Right cardiac atrium (tissue), 5 donors: ENCODE measurements around the gene SCYL1. TPM values are rescaled to one million over a fixed set of nuclear protein-coding genes. Genes with fewer than 3 reads are reported as not detected.

ENCODE experiments used
- ATAC-seq, 2 donors: fragments of 200-7000 bp; cut with Tn5 transposase; one replicate each; pipeline versions ENCODE4 v1.8.0 to v1.9.1; 2020; ENCODE audit warnings: moderate library complexity in 2 of 2, mild to moderate bottlenecking in 1 of 2
- DNase-seq, 3 donors: peaks; one replicate each; pipeline ENCODE4 v3.0.0-alpha.2; 2020
- H3K27ac ChIP-seq: one replicate; pipeline ENCODE4 v1.5.1; 2013; ENCODE audit warnings: mild to moderate bottlenecking, low read length, control low read depth, moderate library complexity
- H3K27me3 ChIP-seq: one replicate; pipeline ENCODE4 v1.6.1; 2013; ENCODE audit not compliant: control insufficient read depth, insufficient read depth
- H3K4me1 ChIP-seq: one replicate; pipeline ENCODE4 v1.6.1; 2013; ENCODE audit warnings: low read length; ENCODE audit not compliant: control insufficient read depth, insufficient read depth
- H3K4me3 ChIP-seq: one replicate; pipeline ENCODE4 v1.5.1; 2013; ENCODE audit warnings: low read length, control low read depth
- H3K9me3 ChIP-seq: one replicate; pipeline ENCODE4 v1.6.1; 2013; ENCODE audit warnings: low read length; ENCODE audit not compliant: control insufficient read depth
- WGBS: extraction: QIAGEN DNeasy Blood & Tissue Kit; methylation state at CpG from one replicate; pipeline ENCODE4 v1.1.7; 2013; 5-methylcytosine and 5-hydroxymethylcytosine counted together
- intact Hi-C, 4 donors: fragments of 100-400 bp; cut with DNase I; formaldehyde crosslinking; loops; one replicate each; pipeline versions ENCODE4 v1.11.0 to v1.14.0; 2022 to 2023
- polyA plus RNA-seq: library from polyadenylated mRNA; stranded (reverse); fragments of 200-250 nt; gene quantifications from one replicate; pipeline ENCODE4 v1.2.3, GENCODE V29; 2013
- total RNA-seq, 4 donors: library from RNA; stranded (reverse); fragmentation: NEBNext Ultra II Directional; extraction: Animal tissue kit (Norgen Biotek cat#: 25700); gene quantifications; one replicate each; pipeline ENCODE4 v1.2.1, GENCODE V29; 2021
- donor health status: healthy with polysubstance abuse.
- donor health status: DM: no; HTN: yes; CAD: no.
- donor health status: DM: no; HTN: no; CAD: no.
- donor health status: DM: no; HTN: yes; CAD: no; lungs with severe emphysema.
- donor health status: DM: yes; HTN: yes; CAD: no.

SCYL1 gene
- total and polyA plus RNA-seq, 5 donors, result 56.6 to 65.2 (median 61.9) TPM

DNA sequence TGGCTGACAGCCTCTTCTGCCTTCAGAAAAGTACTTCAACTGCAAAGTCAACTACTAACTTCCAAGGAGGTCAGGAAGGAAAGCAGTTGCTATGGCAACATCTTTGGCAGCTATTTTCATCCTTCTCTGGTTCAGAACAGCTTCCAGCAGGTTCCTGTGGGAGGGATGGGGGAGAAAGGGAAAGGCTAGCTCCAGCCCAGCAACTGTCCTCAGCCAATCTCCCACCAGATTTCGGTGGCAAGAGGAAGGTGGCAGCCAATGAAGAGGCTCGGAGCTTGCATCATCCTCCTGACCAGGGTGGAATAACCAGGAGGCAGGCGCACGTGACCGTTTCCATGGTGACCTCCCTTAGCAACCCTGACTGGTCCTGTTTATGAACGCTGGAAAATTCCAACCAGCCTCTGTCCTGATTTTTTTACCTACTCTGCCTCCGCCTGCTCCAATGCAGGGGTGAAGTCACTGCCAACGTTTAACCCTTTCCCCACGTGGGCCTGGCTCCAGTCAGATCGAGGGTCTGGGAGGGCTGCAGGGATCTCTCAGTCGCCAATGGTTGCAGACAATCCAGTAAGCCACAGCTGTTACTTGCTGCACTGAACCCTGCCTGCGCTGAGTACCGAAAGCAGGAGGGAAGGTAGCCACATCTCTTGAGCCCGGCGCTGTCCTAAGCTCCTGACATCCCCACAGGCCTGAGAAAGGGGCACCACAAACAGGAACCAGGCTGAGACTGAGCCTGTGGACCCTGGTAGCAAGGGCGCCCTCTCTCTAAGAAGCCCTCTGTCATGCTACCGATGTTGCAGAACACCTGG, 37.2 kb upstream of the SCYL1 start:
- H3K4me3 ChIP-seq, result no peak overlapping the region
- peak overlapping the region; percentile 99 for H3K27ac ChIP-seq
- peak; percentile 97 to 99 (median 98) for DNase-seq
- no peaks in the 10 kb centered on the region for H3K27me3 ChIP-seq
- intact Hi-C loops, result no loop called here
- peak; percentile 90 to 94 for ATAC-seq
- no peaks in the 10 kb centered on the region for H3K9me3 ChIP-seq
- peaks cover 50% of the 10 kb centered on the region for H3K4me1 ChIP-seq
- WGBS, result 9% methylated on average over 17 of the region's 17 CpGs

- Histone ChIP-seq H3K4me3 (no peak overlapping the region), H3K4me1 (peaks cover 50% of the 10 kb centered on the region), H3K27ac (peak overlapping the region; percentile 99), H3K27me3 (no peaks in the 10 kb centered on the region), H3K9me3 (no peaks in the 10 kb centered on the region)
- intact Hi-C loops, result no loop called here
- DNase-seq (peak; percentile 81 to 86 (median 86)), ATAC-seq (no peak)
- WGBS, result 29% methylated on average over 10 of the region's 10 CpGs
Observed at GRCh38 chr11:65488273-65489034, 36.4 kb upstream of the SCYL1 start.

DNA sequence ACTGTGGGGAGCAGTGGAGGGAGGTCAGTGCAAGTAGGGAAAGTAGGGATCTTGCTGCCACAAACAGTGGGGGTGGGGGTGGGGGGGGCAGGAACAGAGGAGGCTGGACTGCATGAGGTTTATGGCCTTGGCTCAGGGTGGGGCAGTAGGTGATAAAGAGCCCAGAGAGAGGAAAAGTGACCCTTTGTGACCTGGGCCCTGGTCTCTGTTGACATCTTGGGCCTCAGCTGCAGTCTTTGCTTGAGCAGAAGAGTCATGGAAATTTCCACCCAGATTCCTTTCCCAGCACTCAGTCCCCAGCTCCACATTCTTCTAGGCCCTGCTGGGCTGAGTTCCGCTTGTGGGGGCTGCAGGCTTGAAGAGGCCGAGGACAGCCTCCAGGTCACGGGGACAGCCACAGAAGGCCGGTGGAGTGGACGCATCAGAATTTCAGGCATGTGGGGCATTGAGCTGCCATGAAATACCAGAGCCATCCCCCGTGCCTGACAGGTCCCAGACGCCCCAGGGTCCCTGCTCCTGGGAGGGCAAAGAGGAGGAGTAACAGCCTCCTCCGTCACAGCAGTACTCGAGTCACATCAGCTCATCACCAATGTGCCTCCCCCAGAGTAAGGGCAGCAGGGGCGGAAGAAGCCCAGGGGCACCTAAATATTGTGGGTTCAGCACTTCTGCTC, 35.7 kb upstream of the SCYL1 start:
- 26% methylated on average over 10 of the region's 10 CpGs for WGBS
- peak overlapping the region; percentile 99 for H3K27ac ChIP-seq
- DNase-seq, result peak; percentile 80 to 87 (median 84)
- H3K4me1 ChIP-seq, result peaks cover 55% of the 10 kb centered on the region
- peak; percentile 2 to 15 for ATAC-seq
- H3K27me3 ChIP-seq, result no peaks in the 10 kb centered on the region
- intact Hi-C loops, result no loop called here
- H3K4me3 ChIP-seq, result no peak overlapping the region
- no peaks in the 10 kb centered on the region for H3K9me3 ChIP-seq

DNA sequence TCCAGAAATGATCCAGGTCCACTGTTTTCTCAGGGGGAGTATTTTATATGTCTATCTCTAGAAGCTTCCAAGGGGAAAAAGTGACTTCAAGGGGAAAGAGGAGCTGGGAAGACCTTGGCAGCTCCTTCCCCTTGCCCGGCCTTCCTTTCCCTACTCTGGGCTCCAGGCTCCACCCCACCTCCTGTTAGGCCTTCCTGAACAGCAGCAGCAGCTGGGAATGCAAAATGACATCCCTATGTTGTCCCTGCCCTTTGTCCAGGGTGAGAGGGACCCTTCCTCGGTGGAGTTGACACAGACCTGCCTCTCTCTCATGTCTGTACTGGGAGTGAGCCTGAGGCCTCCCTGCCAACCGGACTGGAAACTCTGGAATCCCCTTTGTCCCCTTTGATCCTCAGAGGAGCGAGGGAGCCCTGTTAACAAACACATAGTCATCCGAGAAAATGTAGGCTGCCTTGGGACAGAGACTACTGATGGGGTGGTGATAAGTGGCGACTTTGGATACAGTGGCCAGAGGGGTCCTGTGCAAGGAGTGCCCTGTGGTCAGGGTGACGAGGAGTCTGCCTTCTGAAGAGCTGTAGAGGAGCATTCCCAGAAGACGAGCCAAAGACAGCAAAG, 35.1 kb upstream of the SCYL1 start:
- H3K27me3 ChIP-seq, result no peaks in the 10 kb centered on the region
- ATAC-seq (no peak), DNase-seq (peak; percentile 67 to 82 (median 74))
- H3K4me3 ChIP-seq, result no peak overlapping the region
- intact Hi-C loops, result no loop called here
- H3K27ac ChIP-seq, result peak overlapping the region; percentile 99
- WGBS, result 26% methylated on average over 8 of the region's 8 CpGs
- no peaks in the 10 kb centered on the region for H3K9me3 ChIP-seq
- peaks cover 55% of the 10 kb centered on the region for H3K4me1 ChIP-seq

DNA sequence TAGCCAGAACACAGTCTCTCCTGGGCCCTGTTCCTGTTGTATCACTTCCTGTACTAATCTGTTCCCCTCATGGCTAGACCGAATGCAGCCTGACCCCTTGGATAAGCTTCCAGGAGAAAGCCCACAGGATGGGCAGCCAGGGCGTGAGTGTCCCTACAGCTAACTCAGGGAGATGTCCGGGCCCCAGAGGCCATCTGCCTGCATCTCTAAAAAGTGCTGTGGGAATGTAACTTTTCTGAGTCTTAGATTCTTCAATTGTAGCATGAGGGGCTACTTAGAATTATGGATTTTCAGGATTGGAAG, 33.8 kb upstream of the SCYL1 start:
- H3K4me1 ChIP-seq, result peaks cover 55% of the 10 kb centered on the region
- H3K27me3 ChIP-seq, result no peaks in the 10 kb centered on the region
- ATAC-seq, result peak in 1 of 2 donors; percentile 0
- DNase-seq, result peak in 2 of 3 donors; percentile 32 to 64
- intact Hi-C loops, result no loop called here
- no peak overlapping the region for H3K4me3 ChIP-seq
- no peaks in the 10 kb centered on the region for H3K9me3 ChIP-seq
- WGBS, result 50% methylated on average over 3 of the region's 3 CpGs
- H3K27ac ChIP-seq, result peak overlapping the region; percentile 90

DNA sequence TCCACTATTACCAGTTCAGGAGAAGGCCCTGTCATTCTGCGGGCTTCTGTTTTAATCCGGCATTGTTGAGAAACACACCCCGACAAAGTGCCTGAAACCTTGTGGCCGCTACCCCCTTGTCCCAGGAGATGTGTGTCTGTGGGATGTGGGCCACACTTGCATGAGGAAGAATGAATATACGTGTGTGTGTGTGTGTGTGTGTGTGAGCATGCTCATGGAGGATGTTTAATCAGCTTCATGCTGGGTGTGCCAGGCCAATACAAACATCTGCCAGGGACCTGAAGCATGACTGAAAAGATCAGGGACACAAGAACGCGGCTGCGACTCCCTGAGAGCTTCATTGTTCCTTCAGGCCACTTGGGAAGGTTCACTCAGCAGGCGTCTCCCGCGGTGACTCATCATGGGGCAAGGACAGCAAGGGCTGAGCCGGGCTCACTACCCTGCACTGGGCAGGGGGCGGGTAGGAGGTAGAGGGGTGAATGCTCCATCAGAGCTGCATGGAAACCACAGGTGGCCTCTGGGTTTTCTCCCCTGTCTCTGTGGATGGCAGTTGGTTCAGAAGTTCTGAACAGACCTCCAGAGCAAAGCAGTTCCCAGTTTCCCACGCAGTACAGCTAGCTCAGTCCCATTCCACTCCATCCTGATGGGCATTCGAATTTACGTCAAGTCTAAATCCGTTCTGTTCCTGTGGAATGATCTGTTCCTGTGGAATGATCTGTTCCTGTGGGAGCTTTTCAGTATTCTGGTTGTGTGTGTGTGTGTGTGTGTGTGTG, 33.1 kb upstream of the SCYL1 start:
- WGBS, result 23% methylated on average over 17 of the region's 17 CpGs
- peak; percentile 89 to 93 (median 90) for DNase-seq
- no peak overlapping the region for H3K4me3 ChIP-seq
- peak overlapping the region; percentile 90 for H3K27ac ChIP-seq
- H3K4me1 ChIP-seq, result peaks cover 55% of the 10 kb centered on the region
- intact Hi-C loops, result no loop called here
- peak; percentile 22 to 59 for ATAC-seq
- H3K9me3 ChIP-seq, result no peaks in the 10 kb centered on the region
- no peaks in the 10 kb centered on the region for H3K27me3 ChIP-seq

GRCh38 chr11:65492387-65492636, 32.6 kb upstream of the SCYL1 start:
- no peak overlapping the region for H3K4me3 ChIP-seq
- WGBS, result 22% methylated on average over 4 of the region's 4 CpGs

GRCh38 chr11:65492637-65493366, 32.1 kb upstream of the SCYL1 start:
- intact Hi-C loops, result no loop called here
- no peaks in the 10 kb centered on the region for H3K27me3 ChIP-seq
- peak overlapping the region; percentile 90 for H3K27ac ChIP-seq
- H3K9me3 ChIP-seq, result no peaks in the 10 kb centered on the region
- H3K4me3 ChIP-seq, result no peak overlapping the region
- 17% methylated on average over 6 of the region's 6 CpGs for WGBS
- H3K4me1 ChIP-seq, result peaks cover 51% of the 10 kb centered on the region
- peak; percentile 35 to 43 for ATAC-seq
- peak; percentile 90 to 96 (median 92) for DNase-seq

More at GRCh38 chr11:65492387-65492636, 32.6 kb upstream of the SCYL1 start:
- peaks cover 52% of the 10 kb centered on the region for H3K4me1 ChIP-seq
- DNase-seq (no peak), ATAC-seq (no peak)
- intact Hi-C loops, result no loop called here
- peak overlapping the region; percentile 90 for H3K27ac ChIP-seq
- no peaks in the 10 kb centered on the region for H3K9me3 ChIP-seq
- H3K27me3 ChIP-seq, result no peaks in the 10 kb centered on the region

DNA sequence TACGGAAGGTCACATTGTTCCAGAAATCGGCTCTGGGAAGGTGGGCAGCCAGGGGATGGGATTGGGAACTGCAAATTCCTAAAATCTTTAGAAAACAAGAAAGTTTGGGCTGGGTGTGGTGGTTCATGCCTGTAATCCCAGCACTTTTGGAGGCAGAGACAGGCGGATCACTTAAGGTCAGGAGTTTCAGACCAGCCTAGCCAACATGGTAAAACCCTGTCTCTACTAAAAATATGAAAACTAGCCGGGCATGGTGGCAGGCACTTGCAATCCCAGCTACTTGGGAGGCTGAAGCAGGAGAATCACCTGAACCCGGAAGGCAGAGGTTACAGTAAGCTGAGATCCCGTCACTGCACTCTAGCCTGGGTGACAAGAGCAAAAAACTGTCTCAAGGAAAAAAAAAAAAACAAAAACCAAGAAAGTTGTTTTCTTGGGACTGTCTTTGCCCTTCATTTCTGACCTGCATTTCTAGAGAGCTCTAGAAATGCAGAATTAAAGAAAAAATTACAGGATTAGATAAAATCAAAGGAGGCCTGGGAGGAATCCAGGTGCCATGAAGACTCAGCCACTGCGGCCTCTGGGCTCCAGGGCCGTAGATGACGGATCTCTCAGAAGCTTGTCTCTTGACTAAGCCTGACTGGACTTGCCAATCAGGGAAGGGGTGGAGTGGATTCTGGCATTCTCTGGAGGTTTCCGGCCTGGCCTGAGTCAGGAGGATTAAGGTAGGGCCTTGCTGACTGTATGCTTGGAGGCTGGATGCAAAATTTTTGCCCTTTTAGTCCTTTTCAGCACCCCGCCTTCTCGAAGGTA, 31.3 kb upstream of the SCYL1 start:
- Histone ChIP-seq H3K4me3 (no peak overlapping the region), H3K27me3 (no peaks in the 10 kb centered on the region), H3K4me1 (peaks cover 43% of the 10 kb centered on the region), H3K9me3 (no peaks in the 10 kb centered on the region), H3K27ac (peak overlapping the region; percentile 90)
- WGBS, result 39% methylated on average over 12 of the region's 12 CpGs
- intact Hi-C loops, result no loop called here
- peak; percentile 76 to 86 (median 85) for DNase-seq
- ATAC-seq, result peak; percentile 1 to 39
